ENCODE data around the gene PKP1.

DNA sequence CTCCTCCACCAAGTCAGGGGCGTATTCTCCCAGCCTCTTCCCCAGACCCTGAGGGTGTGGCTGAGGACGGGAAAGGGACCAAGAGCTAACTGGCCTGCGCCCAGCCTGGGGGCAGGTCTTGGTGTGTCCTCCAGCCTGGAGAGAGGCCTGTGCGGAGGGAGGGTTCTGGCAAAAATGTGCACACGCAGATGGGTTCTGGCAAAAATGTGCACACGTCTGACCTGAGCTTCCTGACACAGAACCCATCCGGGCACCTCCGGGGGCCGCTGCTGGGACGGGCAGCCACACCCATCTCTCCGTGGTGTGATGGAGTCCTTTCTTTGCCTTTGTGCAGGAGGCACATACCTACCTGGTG lies 23.1 kb upstream of the PKP1 start:
- TF ChIP-seq, protein P1, sequence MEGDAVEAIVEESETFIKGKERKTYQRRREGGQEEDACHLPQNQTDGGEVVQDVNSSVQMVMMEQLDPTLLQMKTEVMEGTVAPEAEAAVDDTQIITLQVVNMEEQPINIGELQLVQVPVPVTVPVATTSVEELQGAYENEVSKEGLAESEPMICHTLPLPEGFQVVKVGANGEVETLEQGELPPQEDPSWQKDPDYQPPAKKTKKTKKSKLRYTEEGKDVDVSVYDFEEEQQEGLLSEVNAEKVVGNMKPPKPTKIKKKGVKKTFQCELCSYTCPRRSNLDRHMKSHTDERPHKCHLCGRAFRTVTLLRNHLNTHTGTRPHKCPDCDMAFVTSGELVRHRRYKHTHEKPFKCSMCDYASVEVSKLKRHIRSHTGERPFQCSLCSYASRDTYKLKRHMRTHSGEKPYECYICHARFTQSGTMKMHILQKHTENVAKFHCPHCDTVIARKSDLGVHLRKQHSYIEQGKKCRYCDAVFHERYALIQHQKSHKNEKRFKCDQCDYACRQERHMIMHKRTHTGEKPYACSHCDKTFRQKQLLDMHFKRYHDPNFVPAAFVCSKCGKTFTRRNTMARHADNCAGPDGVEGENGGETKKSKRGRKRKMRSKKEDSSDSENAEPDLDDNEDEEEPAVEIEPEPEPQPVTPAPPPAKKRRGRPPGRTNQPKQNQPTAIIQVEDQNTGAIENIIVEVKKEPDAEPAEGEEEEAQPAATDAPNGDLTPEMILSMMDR (IDR thresholded peaks at IDR 0.05; ENCODE audit: low read length), result no peak
- TF ChIP-seq EZH2 (optimal IDR thresholded peaks at IDR 0.05; ENCODE audit: low read depth, low read length), result no peak
- TF ChIP-seq EZH2phosphoT487 (IDR thresholded peaks at IDR 0.05; ENCODE audit: low read length), result no peak

Measured in MM.1S (cell line).